ENCODE results near the gene MARCHF7. TPM values are rescaled to one million over a fixed set of nuclear protein-coding genes. Genes with fewer than 3 reads are reported as not detected.

Gene MARCHF7
- polyA plus RNA-seq, 1 donor: 188 TPM

- no peak for DNase-seq
Observed at GRCh38 chr2:159759577-159759976, 47.3 kb downstream of the MARCHF7 start.

GRCh38 chr2:159760326-159760725 is 48.0 kb downstream of the MARCHF7 start:
- no peak for DNase-seq

- no peak for DNase-seq
Observed at GRCh38 chr2:159762075-159762474, 49.8 kb downstream of the MARCHF7 start.

Other genes with a start within 250 kb of the MARCHF7 start
- gene BAZ2B, start 96.0 kb upstream of the MARCHF7 start, polyA plus RNA-seq (ENCODE audit: insufficient read length): 118 TPM
- 13.2 TPM for gene CD302, start 85.7 kb downstream of the MARCHF7 start, polyA plus RNA-seq (ENCODE audit: insufficient read length)
- 7.7 TPM for gene LY75, start 192.2 kb downstream of the MARCHF7 start, polyA plus RNA-seq (ENCODE audit: insufficient read length)

Measured in left kidney (tissue), 2 donors.